H54 (cell line): Measurements from ENCODE around the gene RNF19B.

Experiments used
- DNase-seq: peaks from one replicate; pipeline ENCODE4 v3.0.0; 2011; ENCODE audit warnings: low spot score, mixed read lengths; ENCODE audit not compliant: insufficient read length
- FAIRE-seq: peaks from 3 replicates; lab custom pipeline; 2011; peaks lifted over from hg19 to GRCh38; lab: Jason Lieb, UNC
- POLR2A ChIP-seq: IDR thresholded peaks from 2 replicates; pipeline ENCODE4 v1.6.1; 2011; ENCODE audit warnings: low read depth, mild to moderate bottlenecking, low read length

Gene RNF19B, protein sequence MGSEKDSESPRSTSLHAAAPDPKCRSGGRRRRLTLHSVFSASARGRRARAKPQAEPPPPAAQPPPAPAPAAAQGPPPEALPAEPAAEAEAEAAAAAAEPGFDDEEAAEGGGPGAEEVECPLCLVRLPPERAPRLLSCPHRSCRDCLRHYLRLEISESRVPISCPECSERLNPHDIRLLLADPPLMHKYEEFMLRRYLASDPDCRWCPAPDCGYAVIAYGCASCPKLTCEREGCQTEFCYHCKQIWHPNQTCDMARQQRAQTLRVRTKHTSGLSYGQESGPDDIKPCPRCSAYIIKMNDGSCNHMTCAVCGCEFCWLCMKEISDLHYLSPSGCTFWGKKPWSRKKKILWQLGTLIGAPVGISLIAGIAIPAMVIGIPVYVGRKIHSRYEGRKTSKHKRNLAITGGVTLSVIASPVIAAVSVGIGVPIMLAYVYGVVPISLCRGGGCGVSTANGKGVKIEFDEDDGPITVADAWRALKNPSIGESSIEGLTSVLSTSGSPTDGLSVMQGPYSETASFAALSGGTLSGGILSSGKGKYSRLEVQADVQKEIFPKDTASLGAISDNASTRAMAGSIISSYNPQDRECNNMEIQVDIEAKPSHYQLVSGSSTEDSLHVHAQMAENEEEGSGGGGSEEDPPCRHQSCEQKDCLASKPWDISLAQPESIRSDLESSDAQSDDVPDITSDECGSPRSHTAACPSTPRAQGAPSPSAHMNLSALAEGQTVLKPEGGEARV

GRCh38 chr1:32964461-32965250 lies at the start of gene RNF19B:
Gene RNF19B, minus strand, starts transcription at chr1:32964809. Its CDS starts 124 bp downstream, at chr1:32964685.
- DNase-seq (peak; percentile 98), FAIRE-seq (peak; percentile 72)
- peak; percentile 99 for TF ChIP-seq POLR2A

DNA sequence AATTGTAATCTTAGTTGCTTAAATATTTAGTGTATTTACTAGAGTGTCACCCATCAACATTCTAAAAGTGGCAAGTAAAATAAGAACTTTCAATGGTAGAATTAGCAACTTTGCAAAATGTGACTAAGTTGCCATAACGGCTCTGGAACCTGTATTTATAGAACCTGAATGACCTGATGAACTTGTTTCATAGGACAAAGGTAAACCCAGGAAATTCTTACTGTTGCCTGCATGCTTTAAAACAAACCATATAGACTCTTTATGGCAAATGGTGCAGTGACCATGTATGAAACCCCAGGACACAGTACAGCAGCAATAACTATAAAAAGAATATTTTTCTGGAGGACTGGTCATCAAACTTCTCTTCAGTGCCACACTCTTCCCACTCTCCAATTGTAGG lies 49.2 kb upstream of the RNF19B start:
- FAIRE-seq: no peak
- TF ChIP-seq POLR2A: no peak
- no peak for DNase-seq

DNA sequence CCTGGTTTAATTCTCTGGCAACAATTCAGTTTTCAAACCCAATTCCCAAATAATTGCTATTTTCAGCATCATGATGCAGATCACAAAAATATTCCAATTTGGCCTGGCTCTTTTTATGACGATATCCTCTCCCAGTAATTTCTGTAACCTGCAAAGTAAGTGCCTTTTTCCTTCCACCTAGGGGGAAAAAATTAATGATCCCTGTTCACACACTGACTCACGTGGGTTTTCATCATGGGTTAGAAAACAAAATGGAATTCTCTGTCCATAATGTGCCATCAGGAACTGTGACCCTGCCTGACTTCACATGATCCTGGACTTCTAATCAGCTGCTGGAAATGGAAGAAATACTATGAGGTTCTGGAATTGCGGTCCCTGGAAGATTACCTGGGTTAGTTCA lies 47.6 kb upstream of the RNF19B start:
- no peak for TF ChIP-seq POLR2A
- DNase-seq: no peak
- no peak for FAIRE-seq

- DNase-seq (no peak), FAIRE-seq (no peak)
- no peak for TF ChIP-seq POLR2A
Observed at GRCh38 chr1:33010932-33011731, 46.5 kb upstream of the RNF19B start.

GRCh38 chr1:33009561-33009960 lies 45.0 kb upstream of the RNF19B start:
- TF ChIP-seq POLR2A: no peak
- DNase-seq (no peak), FAIRE-seq (no peak)

DNA sequence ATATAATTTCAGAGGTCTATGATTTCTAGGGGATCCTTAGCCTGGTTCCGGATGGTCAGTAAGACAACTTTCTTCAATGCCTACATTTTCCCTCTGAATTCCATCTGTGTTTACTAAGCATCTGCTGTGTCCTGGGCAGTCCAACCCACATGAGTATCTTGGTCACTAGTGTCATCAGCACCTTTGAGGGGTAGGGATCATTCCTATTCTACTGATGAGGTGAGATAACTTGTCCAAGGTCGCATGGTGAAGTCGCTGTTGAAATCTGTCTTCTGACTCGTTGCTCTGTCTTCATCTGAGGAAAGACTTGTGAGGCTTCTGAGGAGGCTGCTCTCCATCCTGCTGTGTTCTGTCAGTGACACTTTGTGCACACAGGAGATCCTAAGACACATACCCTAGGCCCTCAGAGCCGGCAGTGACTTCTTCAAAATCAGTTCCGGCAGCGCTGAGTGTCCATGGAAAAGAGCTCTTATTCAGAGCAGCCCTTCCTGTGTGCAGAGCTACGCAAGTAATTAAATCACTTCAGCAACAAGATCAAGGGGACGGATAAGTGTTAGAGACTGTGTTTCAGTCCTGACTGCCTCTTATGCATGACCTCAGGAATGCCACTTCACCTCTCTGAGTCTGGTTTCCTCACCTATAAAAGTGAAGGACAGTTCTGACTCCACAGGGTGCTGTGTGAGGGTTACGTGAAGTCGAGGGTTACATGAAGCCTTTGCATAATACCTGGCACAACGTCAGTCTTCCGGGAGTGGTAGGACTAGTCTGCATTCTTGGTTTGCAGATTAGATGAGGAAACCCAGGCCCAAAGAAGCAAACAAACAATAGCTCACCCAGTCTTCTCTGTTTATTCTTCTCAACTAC lies 43.7 kb upstream of the RNF19B start:
- DNase-seq: no peak
- FAIRE-seq: no peak
- TF ChIP-seq POLR2A: no peak

GRCh38 chr1:33007190-33008050 lies 42.8 kb upstream of the RNF19B start:
- FAIRE-seq (peak; percentile 85), DNase-seq (peak; percentile 88)
- no peak for TF ChIP-seq POLR2A

GRCh38 chr1:33005838-33006421 lies 41.3 kb upstream of the RNF19B start:
- DNase-seq (no peak), FAIRE-seq (no peak)

GRCh38 chr1:33005117-33005837 lies 40.7 kb upstream of the RNF19B start:
- no peak for TF ChIP-seq POLR2A
- DNase-seq: no peak
- no peak for FAIRE-seq

More at GRCh38 chr1:33005838-33006421, 41.3 kb upstream of the RNF19B start:
- TF ChIP-seq POLR2A: no peak

DNA sequence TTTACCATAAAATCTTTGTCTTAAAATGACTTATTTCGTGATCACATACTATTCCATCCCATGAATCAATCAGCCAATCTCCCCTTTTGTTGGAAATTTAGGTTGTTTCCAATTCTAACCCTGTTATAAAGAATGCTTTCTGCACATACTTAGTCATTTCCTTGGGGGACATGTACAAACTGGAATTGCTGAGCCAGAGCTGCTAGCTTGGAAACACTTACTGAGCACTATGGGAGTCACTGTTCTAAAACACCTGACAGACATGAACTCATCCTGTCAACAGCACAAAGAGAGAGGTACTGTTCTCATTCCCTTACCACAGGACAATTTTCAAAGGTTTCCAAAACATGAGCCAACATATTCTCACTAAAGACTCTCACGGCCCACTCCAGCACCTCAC lies 40.0 kb upstream of the RNF19B start:
- DNase-seq (no peak), FAIRE-seq (no peak)
- no peak for TF ChIP-seq POLR2A
